HT1080 (cell line): ENCODE results near the gene HOXD10. TPM values are rescaled to one million over a fixed set of nuclear protein-coding genes. Genes with fewer than 3 reads are reported as not detected.

Experiments
- DNase-seq: peaks from one replicate; pipeline ENCODE4 v3.0.0-alpha.2; 2015; ENCODE audit warnings: low read depth
- total RNA-seq: library from RNA; depleted of rRNA; stranded (reverse); fragments of >200 nt; shearing (Covaris generic); gene quantifications from 2 replicates; pipeline ENCODE4 v1.2.3, GENCODE V29; 2014

The HOXD10 gene
- total RNA-seq, 1 experiment from 2014 or later: 8.6 TPM

DNA sequence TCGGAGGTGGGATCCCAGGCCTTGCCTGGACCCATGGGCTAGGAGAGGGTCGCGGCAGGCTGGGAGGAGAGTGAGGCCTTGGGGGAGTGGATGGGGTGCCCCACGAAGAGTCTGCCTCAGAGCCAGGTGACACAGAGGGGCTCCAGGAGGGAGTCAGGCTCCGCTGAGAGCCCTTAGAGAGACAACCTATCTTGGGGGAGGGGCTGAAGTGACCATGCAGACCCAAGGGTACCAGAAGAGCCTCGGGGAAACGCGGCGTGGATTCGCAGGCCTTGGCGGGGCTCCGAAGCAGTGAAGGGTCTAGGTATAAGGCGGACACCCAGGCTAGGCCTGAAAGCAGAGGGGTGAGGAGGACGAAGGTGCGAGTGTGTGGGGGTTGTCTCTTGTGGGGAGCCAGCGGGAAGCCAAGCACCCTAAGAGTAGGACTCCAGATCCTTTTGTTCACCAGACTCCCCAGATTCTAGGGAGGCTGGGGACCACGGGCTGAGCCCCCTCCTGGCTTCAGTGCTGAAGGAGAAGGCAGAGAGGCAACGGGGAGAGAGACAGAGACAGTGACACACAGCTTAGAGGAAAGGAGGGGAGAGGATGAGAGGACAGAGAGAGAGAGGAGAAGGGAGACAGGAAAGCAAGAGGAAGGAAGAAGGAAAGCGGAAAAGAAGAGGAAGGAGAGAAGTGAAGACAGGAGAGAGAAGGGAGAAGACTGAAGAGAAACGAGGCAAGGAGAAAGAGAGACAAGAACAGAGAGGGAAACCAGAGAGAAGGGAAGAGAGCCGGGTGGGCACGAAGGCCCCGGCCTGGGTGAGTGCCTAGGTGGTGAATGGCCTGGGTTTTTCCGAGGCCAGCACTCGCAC is 10.6 kb upstream of the HOXD10 start:
- DNase-seq: no peak

DNA sequence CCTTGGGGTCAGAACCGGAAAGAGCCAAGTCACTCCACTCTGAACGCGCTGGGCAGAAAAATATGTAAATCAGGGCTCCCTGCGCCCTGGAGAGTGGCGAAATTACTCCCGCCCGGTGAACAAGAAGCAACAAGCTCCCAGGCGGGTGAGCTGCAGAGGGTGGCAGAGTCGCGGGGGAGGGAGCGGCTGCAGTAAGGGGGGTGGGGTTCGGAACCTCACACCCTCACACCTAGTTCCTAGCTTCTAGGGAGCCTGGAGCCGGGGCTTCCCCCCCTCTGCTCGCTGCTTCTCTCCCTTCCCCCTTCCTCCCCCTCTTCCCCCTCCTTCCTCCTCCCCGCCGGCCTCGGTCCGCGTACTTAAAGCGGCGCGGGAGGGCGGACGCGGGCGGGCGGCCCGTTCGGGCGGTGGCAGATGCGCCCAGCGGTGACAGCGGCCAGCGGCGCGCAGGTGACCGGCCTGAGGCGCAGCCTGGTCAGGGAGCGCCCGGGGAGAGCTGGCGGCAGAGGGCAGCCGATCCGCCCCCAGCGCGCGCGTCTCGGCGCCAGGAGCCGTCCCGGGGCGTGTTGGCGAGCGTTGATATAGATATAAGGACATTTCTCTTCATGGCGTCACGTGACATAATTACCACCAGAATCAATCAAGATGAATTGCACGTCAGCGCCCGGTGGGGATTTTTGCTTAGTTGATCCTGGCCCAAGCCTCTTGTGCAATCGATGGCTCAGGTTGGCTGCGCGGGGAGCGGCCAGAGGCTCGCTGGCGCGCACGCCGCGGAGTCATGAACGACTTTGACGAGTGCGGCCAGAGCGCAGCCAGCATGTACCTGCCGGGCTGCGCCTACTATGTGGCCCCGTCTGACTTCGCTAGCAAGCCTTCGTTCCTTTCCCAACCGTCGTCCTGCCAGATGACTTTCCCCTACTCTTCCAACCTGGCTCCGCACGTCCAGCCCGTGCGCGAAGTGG is 9.7 kb upstream of the HOXD10 start, which contains the start of gene HOXD11:
Gene HOXD11, plus strand, starts transcription at position 700 of the 959 bp plus-strand sequence. Its CDS starts 76 bp downstream, at position 776.
- DNase-seq: peak; percentile 54

DNA sequence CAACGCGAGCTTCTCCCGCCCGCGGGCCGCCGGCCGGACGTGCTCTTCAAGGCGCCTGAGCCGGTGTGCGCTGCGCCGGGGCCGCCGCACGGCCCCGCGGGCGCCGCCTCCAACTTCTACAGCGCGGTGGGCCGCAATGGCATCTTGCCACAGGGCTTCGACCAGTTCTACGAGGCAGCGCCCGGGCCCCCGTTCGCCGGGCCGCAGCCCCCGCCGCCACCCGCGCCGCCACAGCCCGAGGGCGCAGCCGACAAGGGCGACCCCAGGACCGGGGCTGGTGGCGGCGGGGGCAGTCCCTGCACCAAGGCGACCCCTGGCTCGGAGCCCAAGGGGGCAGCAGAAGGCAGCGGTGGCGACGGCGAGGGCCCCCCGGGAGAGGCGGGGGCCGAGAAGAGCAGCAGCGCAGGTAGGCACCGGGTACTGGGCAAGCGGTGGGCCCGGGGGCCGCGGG is 8.8 kb upstream of the HOXD10 start:
- DNase-seq: no peak

DNA sequence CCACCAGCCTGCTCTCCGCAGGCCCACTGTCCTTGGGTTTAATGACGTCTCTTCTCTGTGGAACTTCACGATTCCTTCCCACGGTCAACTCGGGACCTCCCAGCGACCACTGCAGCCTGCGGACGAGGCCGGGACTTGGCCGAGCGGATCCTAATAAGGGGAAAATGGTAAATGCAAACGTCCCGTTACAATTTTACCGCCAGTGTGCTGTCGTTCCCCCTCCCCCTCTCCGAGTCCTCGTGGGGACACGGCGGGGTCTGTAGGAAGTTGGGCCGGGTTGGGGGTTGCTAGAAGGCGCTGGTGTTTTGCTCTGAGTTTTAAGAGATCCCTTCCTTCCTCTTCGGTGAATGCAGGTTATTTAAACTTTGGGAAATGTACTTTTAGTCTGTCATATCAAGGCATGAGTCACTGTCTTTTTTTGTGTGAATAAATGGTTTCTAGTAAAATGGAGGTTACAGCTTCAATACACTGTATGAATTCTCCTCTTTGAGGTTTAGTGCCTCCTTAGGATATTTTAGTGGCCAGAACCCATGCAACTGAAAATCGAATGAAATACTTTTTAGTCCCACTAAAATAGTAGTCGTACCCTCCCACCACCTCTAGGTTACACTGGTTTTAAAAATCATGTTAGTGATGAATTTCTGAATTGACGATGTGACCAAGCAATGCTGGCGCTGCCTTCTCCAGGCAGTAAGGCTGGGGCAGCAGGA is 7.2 kb upstream of the HOXD10 start:
- DNase-seq: no peak

DNA sequence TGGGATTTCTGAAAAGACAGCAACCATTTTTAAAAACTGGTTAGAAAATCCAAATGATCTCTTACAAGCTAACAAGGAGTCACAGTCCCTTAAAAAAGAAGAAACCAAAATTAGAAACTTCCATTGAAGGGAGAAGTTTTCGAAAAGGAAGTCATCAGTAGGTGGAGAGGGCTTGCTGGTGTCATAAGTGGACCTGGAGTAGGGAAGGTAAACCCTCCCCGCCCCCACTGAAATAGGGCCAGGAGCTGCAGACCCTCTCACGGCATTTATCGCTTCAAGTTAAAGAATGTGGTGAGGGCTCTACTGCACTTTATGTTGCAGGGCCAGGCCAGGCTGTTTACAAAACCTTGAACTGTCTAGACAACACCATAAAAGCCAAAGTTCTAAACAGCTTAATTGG is 6.6 kb upstream of the HOXD10 start:
- no peak for DNase-seq

DNA sequence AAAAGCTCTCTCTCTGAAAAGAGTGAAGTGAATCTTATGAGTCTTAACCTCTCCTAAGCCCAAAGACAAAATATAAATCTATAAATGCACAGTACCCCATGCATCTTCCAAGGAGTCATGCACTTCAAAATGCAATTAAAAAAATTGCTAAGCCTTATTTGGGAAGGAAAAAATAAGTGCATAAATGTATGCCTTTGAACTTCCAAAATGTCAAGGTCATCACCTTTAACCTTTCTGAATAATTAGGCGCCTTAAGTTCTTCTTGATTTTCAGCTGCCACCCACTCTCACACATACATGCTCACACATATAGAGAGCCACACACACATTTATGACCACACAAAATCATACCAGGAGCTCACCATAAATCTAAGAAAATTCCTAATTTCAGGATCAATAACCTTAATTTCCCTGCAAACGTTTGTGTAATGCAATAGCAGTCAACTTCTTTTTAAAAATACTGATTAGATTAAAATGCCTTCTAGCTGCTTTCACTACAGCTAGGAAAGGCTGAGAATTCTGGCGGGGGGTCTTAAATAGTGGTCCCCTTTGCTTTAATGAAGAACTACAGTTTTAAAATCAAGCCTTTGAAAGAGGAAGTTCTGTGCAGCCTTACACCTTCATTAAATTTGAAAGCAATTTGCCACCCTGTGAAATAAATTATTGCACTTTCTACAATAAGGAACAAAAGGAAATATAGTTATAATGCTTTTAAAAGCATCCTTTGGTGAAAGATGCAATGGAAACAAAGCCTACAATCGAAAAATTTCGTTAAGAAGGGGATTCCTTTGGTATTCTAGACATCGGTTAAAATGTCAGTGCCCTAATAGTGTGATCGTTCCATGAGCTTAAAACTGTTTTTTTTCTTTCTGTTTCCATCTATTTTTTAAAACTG is 5.9 kb upstream of the HOXD10 start:
- no peak for DNase-seq

DNA sequence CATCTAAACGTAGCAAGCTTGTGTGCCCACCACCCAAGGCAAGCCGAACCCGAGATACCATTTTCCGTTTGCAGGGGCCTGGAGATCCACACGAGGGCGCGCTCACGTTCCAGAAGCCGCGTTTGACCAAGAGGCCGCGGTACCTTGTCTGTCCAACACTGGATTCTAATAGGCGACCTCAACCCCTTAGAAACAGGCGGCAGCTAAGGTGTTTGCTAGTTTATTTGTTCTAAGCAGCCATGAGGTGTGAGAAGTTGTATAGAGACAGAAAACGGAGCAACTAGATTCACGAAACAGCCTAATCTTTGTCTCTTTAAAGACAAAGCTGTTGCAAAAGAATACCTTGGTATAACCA is 5.3 kb upstream of the HOXD10 start:
- peak; percentile 20 for DNase-seq

DNA sequence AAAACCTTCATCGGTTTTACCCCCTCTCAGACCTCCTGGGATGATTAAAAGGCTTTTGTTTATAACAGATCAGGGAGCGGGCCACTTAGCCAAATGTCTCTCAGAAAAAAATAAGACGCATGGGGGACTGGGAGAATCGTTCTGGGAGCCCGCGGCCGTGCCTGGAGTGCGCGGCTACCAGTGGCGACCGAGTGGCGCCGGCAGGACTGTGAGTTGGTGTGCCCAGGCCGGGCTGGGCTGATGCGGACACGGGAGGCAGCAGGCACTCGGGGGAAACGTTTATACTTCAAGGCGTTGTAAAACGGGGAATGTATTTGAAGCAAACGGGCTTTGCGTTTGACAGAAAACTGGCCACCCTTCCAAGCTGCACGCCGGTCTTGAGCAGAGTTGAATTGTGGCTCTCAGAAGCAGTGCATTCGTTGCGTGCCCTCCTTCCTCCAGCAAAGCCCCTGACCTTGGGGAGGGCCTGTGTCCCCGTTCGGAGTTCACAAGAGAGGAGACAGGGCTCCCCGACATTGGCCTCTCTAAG is 4.7 kb upstream of the HOXD10 start:
- no peak for DNase-seq

DNA sequence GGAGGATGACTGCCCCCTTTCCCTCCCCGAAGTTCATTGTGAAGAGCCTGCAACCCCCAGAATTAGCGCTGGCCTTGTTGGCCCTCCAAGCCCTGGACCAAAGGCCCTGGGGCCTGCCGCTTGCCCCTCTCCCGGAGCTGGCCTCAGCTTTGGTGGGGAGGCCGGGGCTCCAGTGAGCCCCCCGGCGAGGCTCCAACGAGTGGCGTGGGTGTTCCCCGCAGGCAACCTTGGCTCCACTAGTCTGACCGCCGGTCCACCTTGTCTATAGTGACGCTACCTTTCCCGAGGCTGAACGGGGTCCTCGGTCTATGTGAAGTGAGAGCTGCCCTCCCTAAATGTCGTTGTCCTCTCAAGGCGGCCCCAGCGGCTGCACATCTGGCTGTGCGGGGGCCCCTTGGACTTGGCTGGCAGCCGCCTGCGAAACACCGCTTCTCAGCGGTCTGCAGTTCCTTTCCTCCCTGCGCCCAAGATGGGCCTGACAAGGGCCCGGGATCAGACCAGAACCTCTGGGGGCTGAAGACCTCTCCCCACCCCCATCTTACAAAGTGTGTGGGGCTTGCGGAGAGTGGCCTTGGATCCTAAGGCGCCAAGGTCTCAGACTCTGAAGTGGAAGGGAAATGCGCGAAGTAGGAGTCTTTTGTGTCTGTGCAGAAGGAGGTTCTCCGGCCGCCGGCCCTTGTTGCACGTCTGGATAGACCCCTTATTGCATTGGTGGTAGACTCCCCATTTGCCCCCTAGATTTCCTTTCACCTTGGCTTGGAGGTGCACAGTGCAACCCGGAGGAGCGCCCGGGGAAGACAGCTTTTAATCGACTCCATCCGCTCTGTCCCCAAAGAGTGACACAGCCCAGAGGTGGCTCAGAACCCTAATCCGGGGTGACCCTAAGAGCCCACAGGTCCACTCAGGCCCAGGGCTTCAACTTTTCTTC is 3.9 kb upstream of the HOXD10 start:
- DNase-seq: no peak

DNA sequence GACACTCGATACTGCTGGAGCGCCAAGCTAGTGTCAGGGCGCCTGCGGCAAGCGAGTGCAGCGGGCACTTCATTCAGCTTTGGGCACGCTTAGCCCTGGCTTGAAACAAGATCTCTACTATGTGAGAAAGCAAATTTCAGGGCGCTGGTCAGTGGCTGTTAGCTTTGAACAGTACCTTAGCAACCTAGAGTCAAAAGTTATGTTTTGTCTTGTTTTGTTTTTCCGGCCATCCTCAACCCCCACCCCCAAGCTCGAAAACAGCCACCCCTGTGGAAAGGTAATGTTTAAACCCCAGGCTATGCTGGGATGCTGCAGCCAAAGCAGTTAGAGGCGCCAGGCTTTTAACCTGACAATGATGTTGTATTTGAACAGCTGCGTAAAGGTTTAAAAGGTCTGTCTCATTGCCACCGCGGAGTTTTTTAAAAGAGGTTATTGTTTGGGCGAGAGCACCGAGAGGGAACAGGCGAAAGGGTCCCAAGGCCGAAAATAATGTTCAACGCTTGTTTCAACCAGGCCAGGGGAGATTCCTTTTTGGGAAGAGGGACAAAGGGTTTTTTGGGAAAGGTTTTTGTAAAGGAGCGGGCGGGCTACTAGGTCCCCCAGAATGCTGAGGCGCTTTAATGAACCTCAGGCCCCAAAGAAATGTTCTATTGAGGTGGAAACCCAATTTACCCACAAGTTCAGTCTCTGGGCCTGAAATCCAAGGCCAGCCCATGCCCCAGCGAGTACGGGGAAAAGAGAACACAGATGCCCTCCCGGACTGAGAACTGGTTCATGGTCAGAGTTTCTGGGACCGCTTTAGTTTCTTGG is 2.3 kb upstream of the HOXD10 start:
- DNase-seq: no peak

DNA sequence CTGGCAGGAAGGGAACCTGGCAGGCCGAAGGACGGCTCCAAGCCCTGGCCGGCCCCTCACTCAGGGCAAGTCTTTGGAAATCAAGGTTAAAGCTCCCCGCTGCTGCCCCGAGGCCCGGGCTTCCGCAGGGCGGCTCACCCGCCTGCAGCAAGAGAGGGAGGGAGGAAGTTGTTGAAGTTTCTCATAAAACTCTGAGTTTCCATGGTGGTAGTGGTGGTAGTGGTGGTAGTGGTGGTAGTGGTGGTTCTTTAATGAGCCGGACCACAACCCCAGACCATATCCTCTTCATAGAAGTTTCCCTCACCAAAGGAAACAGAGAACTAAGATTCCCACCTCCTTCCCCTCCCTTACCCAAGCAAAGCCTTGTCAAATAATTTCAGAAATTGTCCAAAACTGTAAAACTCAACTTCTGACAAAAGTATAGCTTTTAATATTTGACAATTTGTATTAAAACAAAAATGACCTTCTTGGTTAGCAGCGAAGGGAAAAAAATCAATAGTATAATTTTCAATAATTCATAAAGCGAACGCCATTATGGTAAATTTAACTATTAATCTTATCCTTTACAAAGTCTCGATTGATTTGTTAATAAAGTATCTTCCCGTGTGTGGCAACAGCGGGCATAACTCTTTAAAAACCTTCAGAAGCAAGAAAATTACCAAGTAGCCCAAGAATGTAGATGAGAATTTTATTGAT is 1.5 kb upstream of the HOXD10 start:
- no peak for DNase-seq

DNA sequence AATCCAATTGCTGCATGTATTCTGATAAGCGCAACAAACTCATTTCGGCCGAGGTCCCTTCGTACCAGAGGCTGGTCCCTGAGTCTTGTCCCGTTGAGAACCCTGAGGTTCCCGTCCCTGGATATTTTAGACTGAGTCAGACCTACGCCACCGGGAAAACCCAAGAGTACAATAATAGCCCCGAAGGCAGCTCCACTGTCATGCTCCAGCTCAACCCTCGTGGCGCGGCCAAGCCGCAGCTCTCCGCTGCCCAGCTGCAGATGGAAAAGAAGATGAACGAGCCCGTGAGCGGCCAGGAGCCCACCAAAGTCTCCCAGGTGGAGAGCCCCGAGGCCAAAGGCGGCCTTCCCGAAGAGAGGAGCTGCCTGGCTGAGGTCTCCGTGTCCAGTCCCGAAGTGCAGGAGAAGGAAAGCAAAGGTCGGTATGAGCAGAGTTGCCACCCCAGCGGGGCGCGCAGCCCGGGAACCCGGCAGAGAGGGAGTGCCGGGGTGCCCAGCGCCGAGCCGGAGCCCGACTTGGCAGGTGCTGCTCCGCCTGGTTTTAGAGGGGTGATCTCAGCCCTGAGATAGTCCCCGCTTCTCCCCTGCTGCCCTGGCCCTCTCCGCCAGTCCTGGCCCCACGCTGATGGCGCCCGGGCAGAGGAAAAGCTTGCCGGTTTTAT is 714 bp downstream of the HOXD10 start:
- no peak for DNase-seq

DNA sequence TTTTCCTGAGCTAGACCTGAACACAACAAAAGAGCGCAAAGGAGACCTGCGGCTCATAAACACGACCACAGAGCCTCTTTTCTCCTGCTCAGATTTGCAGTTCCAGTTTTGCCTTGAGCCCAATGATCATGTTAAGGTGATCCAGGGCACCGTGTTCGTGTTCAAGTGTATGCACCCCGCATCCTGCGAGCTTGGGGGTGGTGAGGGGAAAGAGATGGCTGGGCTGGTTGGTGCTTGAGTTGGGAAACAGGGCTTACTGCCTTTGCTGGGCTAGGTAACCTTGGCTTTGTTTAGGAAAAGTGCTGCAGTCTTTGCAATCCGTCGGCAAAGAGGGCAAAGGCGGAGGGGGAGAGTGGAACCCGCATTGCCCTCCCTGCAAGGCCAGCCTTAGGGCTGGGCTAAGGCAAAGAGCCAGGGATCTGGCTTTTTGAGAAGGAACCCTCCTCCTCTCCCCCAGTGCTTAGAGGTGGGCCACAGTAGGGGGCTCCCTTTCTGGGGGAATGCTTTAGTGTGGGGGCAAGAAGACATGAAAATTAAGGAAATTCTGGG is 1.3 kb downstream of the HOXD10 start:
- DNase-seq: no peak

DNA sequence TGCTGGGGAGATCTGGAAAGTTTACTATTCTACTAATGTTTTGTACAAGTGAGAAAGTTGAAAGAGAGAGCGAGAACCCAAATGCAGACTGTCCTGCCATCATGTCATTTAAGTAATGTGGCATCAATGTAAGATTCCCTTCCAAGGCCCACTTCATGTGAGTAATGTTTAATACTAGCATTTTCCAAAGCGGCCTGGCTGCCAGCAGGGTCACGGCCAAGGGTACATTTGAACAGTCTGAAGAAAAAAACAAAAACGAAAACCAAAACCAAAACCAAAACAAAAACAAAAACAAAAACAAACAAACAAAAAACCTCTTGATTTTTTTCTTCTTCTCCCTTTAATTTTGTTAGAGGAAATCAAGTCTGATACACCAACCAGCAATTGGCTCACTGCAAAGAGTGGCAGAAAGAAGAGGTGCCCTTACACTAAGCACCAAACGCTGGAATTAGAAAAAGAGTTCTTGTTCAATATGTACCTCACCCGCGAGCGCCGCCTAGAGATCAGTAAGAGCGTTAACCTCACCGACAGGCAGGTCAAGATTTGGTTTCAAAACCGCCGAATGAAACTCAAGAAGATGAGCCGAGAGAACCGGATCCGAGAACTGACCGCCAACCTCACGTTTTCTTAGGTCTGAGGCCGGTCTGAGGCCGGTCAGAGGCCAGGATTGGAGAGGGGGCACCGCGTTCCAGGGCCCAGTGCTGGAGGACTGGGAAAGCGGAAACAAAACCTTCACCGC is 2.2 kb downstream of the HOXD10 start:
- DNase-seq: no peak

DNA sequence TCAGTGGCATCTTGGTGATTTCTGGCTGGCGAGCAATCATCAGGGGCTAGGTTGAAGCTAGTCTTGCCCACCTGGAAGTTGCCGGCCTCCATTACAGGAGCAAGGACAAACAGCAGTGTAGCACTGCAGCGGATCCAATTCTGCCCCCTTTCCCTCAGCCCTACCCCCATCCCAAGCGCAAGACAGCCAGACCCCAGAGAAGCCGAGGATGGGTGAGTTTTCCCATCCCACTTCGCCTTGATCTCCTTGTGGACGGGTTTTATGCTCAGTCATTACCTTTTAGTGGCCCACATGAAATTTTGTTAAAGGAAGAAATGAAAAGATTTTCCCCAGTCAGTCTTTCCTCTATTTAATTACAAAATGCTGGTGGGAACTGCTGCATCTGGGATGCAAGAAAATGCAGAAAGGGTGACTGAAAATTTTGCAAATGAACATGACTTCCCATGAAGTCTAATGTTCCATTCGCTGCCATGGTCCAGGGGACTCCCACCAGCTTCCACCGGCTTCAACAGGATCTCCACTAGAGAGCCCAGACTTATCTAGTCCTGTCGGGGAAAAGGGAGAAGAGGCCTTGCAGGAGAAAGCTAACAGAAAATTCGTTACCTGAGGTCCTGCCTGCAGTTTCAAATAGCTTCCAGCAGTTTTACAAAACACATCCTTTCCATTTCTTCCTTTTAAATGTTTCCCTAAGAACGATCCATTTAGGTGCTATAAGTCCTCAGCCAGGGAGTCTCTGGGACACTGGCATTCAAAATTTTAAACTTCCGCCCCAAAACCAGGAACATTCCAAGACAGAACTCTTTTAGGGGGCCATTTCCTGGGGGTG is 4.0 kb downstream of the HOXD10 start:
- DNase-seq: no peak
